ENCODE data around the gene TRIM73. TPM values are rescaled to one million over a fixed set of nuclear protein-coding genes. Genes with fewer than 3 reads are reported as not detected.
"Not testable (repeated sequence)": the region's sequence is repeated elsewhere in the genome, so short reads cannot be mapped to it uniquely, and the experiment has no call there.

The TRIM73 gene
- polyA plus RNA-seq, 3 donors, result 0.51 to 0.89 TPM; not detected in 1

- H3K9me3 Mint-ChIP-seq; H3K4me3 ChIP-seq (replicated peaks in 1 of 3; ENCODE audit: low read depth in 2 of 3, low read length in 3 of 3); H3K27ac Mint-ChIP-seq; H3K27me3 ChIP-seq (ENCODE audit: control insufficient read depth in 2 of 2, insufficient read depth in 2 of 2, low read length in 2 of 2); H4K20me1 ChIP-seq (ENCODE audit: insufficient read depth, low read length); H3K36me3 ChIP-seq (replicated peaks in 1 of 2; ENCODE audit: control insufficient read depth in 1 of 2, insufficient read depth in 2 of 2, low read length in 2 of 2); H3K36me3 Mint-ChIP-seq; H3K9ac ChIP-seq (ENCODE audit: insufficient read depth, low read length, poor library complexity, severe bottlenecking); H3K4me1 Mint-ChIP-seq; H3K4me3 Mint-ChIP-seq; DNase-seq; H3K27me3 Mint-ChIP-seq (ENCODE audit: low read depth in 3 of 3); H3K4me1 ChIP-seq (ENCODE audit: control insufficient read depth in 1 of 2, insufficient read depth in 2 of 2, low read length in 2 of 2); H3K4me2 ChIP-seq (replicated peaks; ENCODE audit: extremely low read depth, low read length, poor library complexity, severe bottlenecking); H3K79me2 ChIP-seq (ENCODE audit: insufficient read depth, low read length); intact Hi-C loops (cut with micrococcal nuclease); H3K9me3 ChIP-seq (replicated peaks in 1 of 2; ENCODE audit: control insufficient read depth in 1 of 2, insufficient read depth in 1 of 2, low read length in 2 of 2); H2AFZ ChIP-seq (ENCODE audit: insufficient read depth, low read depth, low read length, poor library complexity, severe bottlenecking); H3K27ac ChIP-seq (ENCODE audit: low read depth in 1 of 2, low read length in 2 of 2): not testable (repeated sequence)
- WGBS (ENCODE audit: insufficient coverage), result no CpG with 5 or more reads among the region's 5 CpGs
These were observed 28.8 kb upstream of the TRIM73 start for GRCh38 chr7:75366643-75367042.

GRCh38 chr7:75367313-75367712, 28.1 kb upstream of the TRIM73 start:
- H3K36me3 Mint-ChIP-seq; H3K4me1 Mint-ChIP-seq; H3K4me1 ChIP-seq (ENCODE audit: control insufficient read depth in 1 of 2, insufficient read depth in 2 of 2, low read length in 2 of 2); intact Hi-C loops (cut with micrococcal nuclease); H3K36me3 ChIP-seq (replicated peaks in 1 of 2; ENCODE audit: control insufficient read depth in 1 of 2, insufficient read depth in 2 of 2, low read length in 2 of 2); H3K9me3 ChIP-seq (replicated peaks in 1 of 2; ENCODE audit: control insufficient read depth in 1 of 2, insufficient read depth in 1 of 2, low read length in 2 of 2); H3K4me2 ChIP-seq (replicated peaks; ENCODE audit: extremely low read depth, low read length, poor library complexity, severe bottlenecking); H2AFZ ChIP-seq (ENCODE audit: insufficient read depth, low read depth, low read length, poor library complexity, severe bottlenecking); H3K27me3 Mint-ChIP-seq (ENCODE audit: low read depth in 3 of 3); H4K20me1 ChIP-seq (ENCODE audit: insufficient read depth, low read length); H3K9ac ChIP-seq (ENCODE audit: insufficient read depth, low read length, poor library complexity, severe bottlenecking); H3K27me3 ChIP-seq (ENCODE audit: control insufficient read depth in 2 of 2, insufficient read depth in 2 of 2, low read length in 2 of 2); H3K9me3 Mint-ChIP-seq; H3K79me2 ChIP-seq (ENCODE audit: insufficient read depth, low read length); H3K4me3 ChIP-seq (replicated peaks in 1 of 3; ENCODE audit: low read depth in 2 of 3, low read length in 3 of 3); H3K27ac ChIP-seq (ENCODE audit: low read depth in 1 of 2, low read length in 2 of 2); H3K4me3 Mint-ChIP-seq; DNase-seq: not testable (repeated sequence)
- WGBS (ENCODE audit: insufficient coverage), result no CpG with 5 or more reads among the region's 9 CpGs
- peak overlapping the region in 1 of 7 donors; percentile 14 for H3K27ac Mint-ChIP-seq

DNA sequence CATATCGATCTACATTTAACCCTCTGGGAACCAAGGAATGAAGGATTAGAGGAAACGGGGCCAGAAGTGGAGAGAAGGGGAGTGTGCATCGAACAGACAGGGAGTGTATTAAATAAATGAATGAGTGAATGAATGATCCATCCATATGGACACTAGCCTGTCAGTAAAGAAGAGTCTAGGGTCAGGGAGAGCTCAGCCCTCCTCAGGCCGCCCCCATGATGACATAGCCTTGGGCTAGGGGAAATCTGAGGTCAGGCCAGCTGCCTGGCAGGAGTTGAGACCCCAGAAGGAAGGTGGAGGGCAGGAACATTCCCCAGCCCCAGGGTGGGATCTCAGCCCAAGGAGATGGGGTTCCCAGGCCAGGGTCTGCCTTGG, 21.3 kb upstream of the TRIM73 start:
- H2AFZ ChIP-seq (ENCODE audit: insufficient read depth, low read depth, low read length, poor library complexity, severe bottlenecking); H3K9me3 Mint-ChIP-seq; H3K27ac Mint-ChIP-seq; H3K36me3 Mint-ChIP-seq; H3K27ac ChIP-seq (ENCODE audit: low read depth in 1 of 2, low read length in 2 of 2); H3K27me3 ChIP-seq (ENCODE audit: control insufficient read depth in 2 of 2, insufficient read depth in 2 of 2, low read length in 2 of 2); H3K4me3 Mint-ChIP-seq; H3K4me1 Mint-ChIP-seq; H3K36me3 ChIP-seq (replicated peaks in 1 of 2; ENCODE audit: control insufficient read depth in 1 of 2, insufficient read depth in 2 of 2, low read length in 2 of 2); H3K9me3 ChIP-seq (replicated peaks in 1 of 2; ENCODE audit: control insufficient read depth in 1 of 2, insufficient read depth in 1 of 2, low read length in 2 of 2); H3K79me2 ChIP-seq (ENCODE audit: insufficient read depth, low read length); H3K4me1 ChIP-seq (ENCODE audit: control insufficient read depth in 1 of 2, insufficient read depth in 2 of 2, low read length in 2 of 2); H3K4me3 ChIP-seq (replicated peaks in 1 of 3; ENCODE audit: low read depth in 2 of 3, low read length in 3 of 3); intact Hi-C loops (cut with micrococcal nuclease); H3K27me3 Mint-ChIP-seq (ENCODE audit: low read depth in 3 of 3); H4K20me1 ChIP-seq (ENCODE audit: insufficient read depth, low read length); DNase-seq; H3K9ac ChIP-seq (ENCODE audit: insufficient read depth, low read length, poor library complexity, severe bottlenecking); H3K4me2 ChIP-seq (replicated peaks; ENCODE audit: extremely low read depth, low read length, poor library complexity, severe bottlenecking): not testable (repeated sequence)
- WGBS (ENCODE audit: insufficient coverage), result no CpG with 5 or more reads among the region's 4 CpGs

GRCh38 chr7:75374519-75375317, 20.7 kb upstream of the TRIM73 start:
- H3K4me1 Mint-ChIP-seq; H3K4me1 ChIP-seq (ENCODE audit: control insufficient read depth in 1 of 2, insufficient read depth in 2 of 2, low read length in 2 of 2); H3K9ac ChIP-seq (ENCODE audit: insufficient read depth, low read length, poor library complexity, severe bottlenecking); H3K27me3 ChIP-seq (ENCODE audit: control insufficient read depth in 2 of 2, insufficient read depth in 2 of 2, low read length in 2 of 2); H3K9me3 ChIP-seq (replicated peaks in 1 of 2; ENCODE audit: control insufficient read depth in 1 of 2, insufficient read depth in 1 of 2, low read length in 2 of 2); H3K4me2 ChIP-seq (replicated peaks; ENCODE audit: extremely low read depth, low read length, poor library complexity, severe bottlenecking); H3K27ac ChIP-seq (ENCODE audit: low read depth in 1 of 2, low read length in 2 of 2); H3K4me3 ChIP-seq (replicated peaks in 1 of 3; ENCODE audit: low read depth in 2 of 3, low read length in 3 of 3); H2AFZ ChIP-seq (ENCODE audit: insufficient read depth, low read depth, low read length, poor library complexity, severe bottlenecking); H3K9me3 Mint-ChIP-seq; H3K27me3 Mint-ChIP-seq (ENCODE audit: low read depth in 3 of 3); intact Hi-C loops (cut with micrococcal nuclease); H3K27ac Mint-ChIP-seq; H3K4me3 Mint-ChIP-seq; H3K36me3 ChIP-seq (replicated peaks in 1 of 2; ENCODE audit: control insufficient read depth in 1 of 2, insufficient read depth in 2 of 2, low read length in 2 of 2); H4K20me1 ChIP-seq (ENCODE audit: insufficient read depth, low read length); DNase-seq; H3K36me3 Mint-ChIP-seq; H3K79me2 ChIP-seq (ENCODE audit: insufficient read depth, low read length): not testable (repeated sequence)
- no CpG with 5 or more reads among the region's 17 CpGs for WGBS (ENCODE audit: insufficient coverage)

Data from CD14-positive monocyte (primary cell).